ENCODE measurements around the gene BTNL2. TPM values are rescaled to one million over a fixed set of nuclear protein-coding genes. Genes with fewer than 3 reads are reported as not detected.

Gene BTNL2
- total and polyA plus RNA-seq, 2 experiments from 2014 or later: 0.62 TPM; not detected in 1

GRCh38 chr6:32386040-32386439, 20.9 kb downstream of the BTNL2 start:
- H2AFZ ChIP-seq: no peak overlapping the region
- no peak overlapping the region for H3K27ac ChIP-seq
- 97% methylated on average over 1 of the region's 1 CpG for WGBS (ENCODE audit: low lambda C conversion rate, missing lambda C conversion rate)

GRCh38 chr6:32382757-32383420, 24.1 kb downstream of the BTNL2 start:
- WGBS (ENCODE audit: low lambda C conversion rate, missing lambda C conversion rate): 50% methylated on average over 1 of the region's 1 CpG
- Histone ChIP-seq H3K27me3 (no peaks in the 10 kb centered on the region), H3K4me2 (no peak overlapping the region), H3K9me3 (ENCODE audit: low read depth) (no peaks in the 10 kb centered on the region), H3K4me3 (no peak overlapping the region), H3K4me1 (ENCODE audit: insufficient read depth) (peaks cover 8% of the 10 kb centered on the region), H4K20me1 (ENCODE audit: insufficient read depth, poor library complexity, severe bottlenecking) (no peaks in the 10 kb centered on the region), H3K27ac (no peak overlapping the region), H3K9me2 (replicated peaks; ENCODE audit: insufficient read depth) (no peaks in the 10 kb centered on the region), H3K36me3 (replicated peaks; ENCODE audit: insufficient read depth, low read depth) (no peaks in the 10 kb centered on the region), H2AFZ (no peak overlapping the region), H3K79me2 (no peaks in the 10 kb centered on the region)
- no peak for DNase-seq (ENCODE audit: low spot score)
- TF ChIP-seq CTCF (IDR thresholded peaks at IDR 0.05; ENCODE audit: poor library complexity) (no peak), EZH2phosphoT487 (IDR thresholded peaks at IDR 0.05; ENCODE audit: low read depth, severe bottlenecking, unreplicated experiment) (no peak), EZH2 (IDR thresholded peaks at IDR 0.05; ENCODE audit: borderline replicate concordance) (no peak)

More at GRCh38 chr6:32386040-32386439, 20.9 kb downstream of the BTNL2 start:
- Histone ChIP-seq H4K20me1 (ENCODE audit: insufficient read depth, poor library complexity, severe bottlenecking) (no peaks in the 10 kb centered on the region), H3K9me2 (replicated peaks; ENCODE audit: insufficient read depth) (no peaks in the 10 kb centered on the region), H3K4me2 (no peak overlapping the region), H3K4me3 (no peak overlapping the region), H3K36me3 (replicated peaks; ENCODE audit: insufficient read depth, low read depth) (no peaks in the 10 kb centered on the region), H3K4me1 (ENCODE audit: insufficient read depth) (peaks cover 8% of the 10 kb centered on the region), H3K27me3 (no peaks in the 10 kb centered on the region), H3K9me3 (ENCODE audit: low read depth) (no peaks in the 10 kb centered on the region), H3K79me2 (no peaks in the 10 kb centered on the region)
- TF ChIP-seq CTCF (IDR thresholded peaks at IDR 0.05; ENCODE audit: poor library complexity): no peak
- no peak for TF ChIP-seq EZH2phosphoT487 (IDR thresholded peaks at IDR 0.05; ENCODE audit: low read depth, severe bottlenecking, unreplicated experiment)
- TF ChIP-seq EZH2 (IDR thresholded peaks at IDR 0.05; ENCODE audit: borderline replicate concordance): no peak
- DNase-seq (ENCODE audit: low spot score): no peak

GRCh38 chr6:32379545-32379944, 27.4 kb downstream of the BTNL2 start:
- 70% methylated on average over 2 of the region's 2 CpGs for WGBS (ENCODE audit: low lambda C conversion rate, missing lambda C conversion rate)
- H3K27me3 ChIP-seq: no peaks in the 10 kb centered on the region

More at GRCh38 chr6:32379545-32379944, 27.4 kb downstream of the BTNL2 start:
- H3K27ac ChIP-seq: no peak overlapping the region
- no peaks in the 10 kb centered on the region for H3K36me3 ChIP-seq (replicated peaks; ENCODE audit: insufficient read depth, low read depth)
- H3K9me2 ChIP-seq (replicated peaks; ENCODE audit: insufficient read depth): no peaks in the 10 kb centered on the region
- H3K9me3 ChIP-seq (ENCODE audit: low read depth): no peaks in the 10 kb centered on the region
- no peaks in the 10 kb centered on the region for H4K20me1 ChIP-seq (ENCODE audit: insufficient read depth, poor library complexity, severe bottlenecking)
- no peak overlapping the region for H3K4me2 ChIP-seq
- no peak overlapping the region for H2AFZ ChIP-seq
- no peak for DNase-seq (ENCODE audit: low spot score)
- H3K4me3 ChIP-seq: no peak overlapping the region
- no peaks in the 10 kb centered on the region for H3K79me2 ChIP-seq
- TF ChIP-seq EZH2phosphoT487 (IDR thresholded peaks at IDR 0.05; ENCODE audit: low read depth, severe bottlenecking, unreplicated experiment) (no peak), EZH2 (IDR thresholded peaks at IDR 0.05; ENCODE audit: borderline replicate concordance) (no peak), CTCF (IDR thresholded peaks at IDR 0.05; ENCODE audit: poor library complexity) (no peak)
- H3K4me1 ChIP-seq (ENCODE audit: insufficient read depth): no peaks in the 10 kb centered on the region

Measured in hepatocyte (in vitro differentiated cells).